OCI-LY3 (cell line): Measurements from ENCODE around the gene POU2AF2.

Experiments used
- H2AFZ ChIP-seq: fragments of 200-600, 300-600 bp; shearing (Covaris generic); 2 replicates; pipeline ENCODE4 v1.6.0; 2014; ENCODE audit warnings: antibody characterized with exemption, low read depth, low read length
- H3K27ac ChIP-seq: fragments of 200-600, 300-600 bp; sonication (generic); 2 replicates; pipeline ENCODE4 v1.5.1; 2014; ENCODE audit warnings: mild to moderate bottlenecking, low read length, moderate library complexity, mixed read lengths
- H3K27me3 ChIP-seq: fragments of 200-600, 300-600 bp; sonication (generic); 2 replicates; pipeline ENCODE4 v1.6.1; 2014; ENCODE audit warnings: low read depth, low read length, mixed read lengths
- H3K36me3 ChIP-seq: fragments of 200-600, 300-600 bp; sonication (generic); replicated peaks from 2 replicates; pipeline ENCODE3; 2014; ENCODE audit warnings: low read depth, low read length, mixed read lengths
- H3K4me1 ChIP-seq: fragments of 300-600, 200-600 bp; sonication (generic); 2 replicates; pipeline ENCODE4 v1.6.1; 2014; ENCODE audit warnings: low read length, mixed read lengths
- H3K4me2 ChIP-seq: fragments of 200-600, 300-600 bp; sonication (generic); 2 replicates; pipeline ENCODE4 v1.6.1; 2014; ENCODE audit warnings: low read length, mixed read lengths
- H3K4me3 ChIP-seq: fragments of 300-600, 200-600 bp; sonication (generic); 2 replicates; pipeline ENCODE4 v1.5.1; 2014; ENCODE audit warnings: antibody characterized with exemption, mild to moderate bottlenecking, low read length, moderate library complexity
- H3K79me2 ChIP-seq: fragments of 300-600, 200-600 bp; shearing (Covaris generic); 2 replicates; pipeline ENCODE4 v1.6.1; 2014; ENCODE audit warnings: mild to moderate bottlenecking, low read length, mixed read lengths
- H3K9ac ChIP-seq: fragments of 300-600, 200-600 bp; shearing (Covaris generic); 2 replicates; pipeline ENCODE4 v1.6.0; 2014; ENCODE audit warnings: mild to moderate bottlenecking, low read length, moderate library complexity
- H3K9me3 ChIP-seq: fragments of 200-600, 300-600 bp; shearing (Covaris generic); 2 replicates; pipeline ENCODE4 v1.6.1; 2014; ENCODE audit warnings: low read length, mixed read lengths; ENCODE audit not compliant: insufficient read depth
- H4K20me1 ChIP-seq: fragments of 200-600, 300-600 bp; sonication (generic); 2 replicates; pipeline ENCODE4 v1.6.1; 2016; ENCODE audit warnings: low read length, mixed read lengths; ENCODE audit not compliant: insufficient read depth
- EZH2phosphoT487 ChIP-seq: fragments of 200-600 bp; shearing (Covaris generic); IDR thresholded peaks from 2 replicates; pipeline ENCODE4 v1.6.1; 2018; ENCODE audit warnings: antibody characterized with exemption, mixed run types, low read depth
- TF ChIP-seq, protein P1 (sequence below): fragments of 200-600, 300-600 bp; sonication (generic); IDR thresholded peaks from 2 replicates; pipeline ENCODE4 v1.5.1; 2014; ENCODE audit warnings: antibody characterized with exemption, low read length, low read depth

The POU2AF2 gene

DNA sequence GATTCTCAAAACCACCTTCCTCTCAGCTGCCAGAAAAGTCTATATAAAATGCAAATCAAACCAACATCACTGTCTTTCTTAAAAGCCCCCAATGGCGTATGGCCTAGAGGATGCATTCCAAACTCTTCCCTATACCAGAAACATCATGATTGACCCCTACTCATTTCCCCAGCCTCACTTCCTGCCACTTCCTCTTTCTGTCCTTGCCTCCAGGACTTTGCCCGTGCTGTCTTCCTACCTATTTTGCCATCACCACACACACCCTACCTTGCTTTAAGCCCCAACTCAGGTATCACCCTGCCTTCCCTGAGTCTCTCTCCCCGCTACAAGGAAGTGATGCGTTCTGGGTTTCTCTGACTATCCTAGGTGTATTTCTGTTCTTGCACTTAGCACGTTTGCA, 8.1 kb downstream of the POU2AF2 start:
- no peaks in the 10 kb centered on the region for H4K20me1 ChIP-seq
- H3K27me3 ChIP-seq = peaks cover 44% of the 10 kb centered on the region
- TF ChIP-seq EZH2phosphoT487 = no peak
- TF ChIP-seq, protein P1, sequence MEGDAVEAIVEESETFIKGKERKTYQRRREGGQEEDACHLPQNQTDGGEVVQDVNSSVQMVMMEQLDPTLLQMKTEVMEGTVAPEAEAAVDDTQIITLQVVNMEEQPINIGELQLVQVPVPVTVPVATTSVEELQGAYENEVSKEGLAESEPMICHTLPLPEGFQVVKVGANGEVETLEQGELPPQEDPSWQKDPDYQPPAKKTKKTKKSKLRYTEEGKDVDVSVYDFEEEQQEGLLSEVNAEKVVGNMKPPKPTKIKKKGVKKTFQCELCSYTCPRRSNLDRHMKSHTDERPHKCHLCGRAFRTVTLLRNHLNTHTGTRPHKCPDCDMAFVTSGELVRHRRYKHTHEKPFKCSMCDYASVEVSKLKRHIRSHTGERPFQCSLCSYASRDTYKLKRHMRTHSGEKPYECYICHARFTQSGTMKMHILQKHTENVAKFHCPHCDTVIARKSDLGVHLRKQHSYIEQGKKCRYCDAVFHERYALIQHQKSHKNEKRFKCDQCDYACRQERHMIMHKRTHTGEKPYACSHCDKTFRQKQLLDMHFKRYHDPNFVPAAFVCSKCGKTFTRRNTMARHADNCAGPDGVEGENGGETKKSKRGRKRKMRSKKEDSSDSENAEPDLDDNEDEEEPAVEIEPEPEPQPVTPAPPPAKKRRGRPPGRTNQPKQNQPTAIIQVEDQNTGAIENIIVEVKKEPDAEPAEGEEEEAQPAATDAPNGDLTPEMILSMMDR = no peak

GRCh38 chr11:111258046-111258445, 12.5 kb downstream of the POU2AF2 start:
- peaks cover 9% of the 10 kb centered on the region for H3K4me1 ChIP-seq
- H3K36me3 ChIP-seq = no peaks in the 10 kb centered on the region
- no peak overlapping the region for H3K4me3 ChIP-seq
- no peak overlapping the region for H3K4me2 ChIP-seq
- no peaks in the 10 kb centered on the region for H3K9me3 ChIP-seq
- no peak overlapping the region for H2AFZ ChIP-seq
- TF ChIP-seq EZH2phosphoT487 = no peak
- TF ChIP-seq, protein P1 = no peak
- no peaks in the 10 kb centered on the region for H4K20me1 ChIP-seq
- H3K9ac ChIP-seq = no peak overlapping the region
- H3K79me2 ChIP-seq = no peaks in the 10 kb centered on the region
- H3K27me3 ChIP-seq = peaks cover 45% of the 10 kb centered on the region
- H3K27ac ChIP-seq = no peak overlapping the region

More for the DNA sequence above, 8.1 kb downstream of the POU2AF2 start:
- no peaks in the 10 kb centered on the region for H3K36me3 ChIP-seq
- H2AFZ ChIP-seq = no peak overlapping the region
- H3K9me3 ChIP-seq = no peaks in the 10 kb centered on the region
- H3K4me1 ChIP-seq = peaks cover 10% of the 10 kb centered on the region
- no peak overlapping the region for H3K9ac ChIP-seq
- no peaks in the 10 kb centered on the region for H3K79me2 ChIP-seq
- H3K4me2 ChIP-seq = no peak overlapping the region
- no peak overlapping the region for H3K27ac ChIP-seq
- H3K4me3 ChIP-seq = no peak overlapping the region

DNA sequence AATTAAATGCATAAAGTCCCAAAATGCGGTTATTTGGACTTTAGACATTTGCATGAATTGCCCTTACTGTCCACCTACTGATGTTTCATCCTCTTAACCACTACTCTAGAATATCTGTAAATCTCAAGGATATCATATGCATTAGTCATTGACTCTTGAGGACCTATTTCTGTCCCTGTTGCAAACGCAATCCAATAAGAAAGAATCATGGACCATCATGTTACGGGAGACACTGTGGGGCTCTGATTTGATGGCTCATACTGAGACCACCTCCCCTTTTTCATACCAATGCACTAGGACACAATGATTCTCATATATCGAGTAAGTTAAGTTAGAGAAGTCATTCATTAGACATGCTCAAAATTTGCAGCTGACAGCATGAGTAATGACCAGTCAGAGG, 14.4 kb downstream of the POU2AF2 start:
- no peaks in the 10 kb centered on the region for H4K20me1 ChIP-seq
- H3K9ac ChIP-seq = no peak overlapping the region
- no peaks in the 10 kb centered on the region for H3K79me2 ChIP-seq
- H3K4me1 ChIP-seq = no peaks in the 10 kb centered on the region
- TF ChIP-seq EZH2phosphoT487 = no peak
- TF ChIP-seq, protein P1 = no peak
- no peak overlapping the region for H2AFZ ChIP-seq
- peaks cover 48% of the 10 kb centered on the region for H3K27me3 ChIP-seq
- no peaks in the 10 kb centered on the region for H3K9me3 ChIP-seq
- no peak overlapping the region for H3K4me3 ChIP-seq
- no peaks in the 10 kb centered on the region for H3K36me3 ChIP-seq
- H3K4me2 ChIP-seq = no peak overlapping the region
- H3K27ac ChIP-seq = no peak overlapping the region

DNA sequence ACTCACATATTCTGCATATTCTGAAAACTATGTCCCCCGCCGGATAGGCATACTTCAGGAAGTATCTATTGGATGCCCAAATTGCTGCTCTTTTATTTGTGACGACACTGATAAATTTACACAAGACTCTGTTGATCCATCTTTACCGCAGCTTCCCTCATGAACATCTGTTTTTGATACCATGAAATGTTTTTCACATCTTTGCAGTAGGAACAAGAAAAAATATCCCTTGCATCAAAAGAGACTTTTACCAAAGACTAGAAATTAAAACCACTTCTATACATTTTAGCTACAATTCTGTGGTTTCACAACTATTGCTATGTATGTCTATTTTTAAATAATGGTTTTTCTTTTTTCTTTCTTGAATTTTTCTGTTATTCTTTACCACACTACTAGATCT, 15.3 kb downstream of the POU2AF2 start:
- Histone ChIP-seq H4K20me1 (no peaks in the 10 kb centered on the region), H3K4me1 (no peaks in the 10 kb centered on the region), H3K4me2 (no peak overlapping the region), H3K4me3 (no peak overlapping the region), H3K9me3 (no peaks in the 10 kb centered on the region), H3K9ac (no peak overlapping the region), H3K36me3 (no peaks in the 10 kb centered on the region), H3K79me2 (no peaks in the 10 kb centered on the region), H2AFZ (no peak overlapping the region), H3K27me3 (peaks cover 43% of the 10 kb centered on the region), H3K27ac (no peak overlapping the region)
- no peak for TF ChIP-seq EZH2phosphoT487
- TF ChIP-seq, protein P1 = no peak
